Measurements from ENCODE around the gene GAS2. TPM values are rescaled to one million over a fixed set of nuclear protein-coding genes. Genes with fewer than 3 reads are reported as not detected.

The GAS2 gene
- total and polyA plus RNA-seq, 12 donors = 1.5 to 21.7 (median 12.5) TPM

- H3K4me3 ChIP-seq = no peak overlapping the region
- H3K4me1 ChIP-seq = peaks cover 0 to 12% (median 0%) of the 10 kb centered on the region in 9 donors
- DNase-seq (no peak), ATAC-seq (no peak)
- intact Hi-C loops (cut with DNase I) = loop anchor here in 3 of 10 donors (5.0 to 10.0 kb wide), 3 partner anchors 60 to 400 kb away; partner anchors contain the start of gene FANCF (in 1 of the 3)
- TF ChIP-seq CTCF (IDR thresholded peaks at IDR 0.05) = no peak
- H3K27me3 ChIP-seq = no peaks in the 10 kb centered on the region
- no peaks in the 10 kb centered on the region for H3K9me3 ChIP-seq
- 88 to 94% methylated on average over 2 of the region's 2 CpGs for WGBS, 2 donors
- H3K36me3 ChIP-seq = no peaks in the 10 kb centered on the region
- H3K27ac ChIP-seq = no peak overlapping the region
Observed at GRCh38 chr11:22732588-22732987, 66.2 kb downstream of the GAS2 start.

GRCh38 chr11:22733475-22734248, 67.3 kb downstream of the GAS2 start:
- WGBS, 2 donors = 74 to 81% methylated on average over 1 of the region's 1 CpG
- H3K36me3 ChIP-seq = no peaks in the 10 kb centered on the region
- no peak for TF ChIP-seq CTCF (IDR thresholded peaks at IDR 0.05)
- peak overlapping the region in 2 of 10 donors; percentile 22 to 49 for H3K27ac ChIP-seq
- peak in 1 of 8 donors; percentile 70 for ATAC-seq
- DNase-seq = no peak
- H3K4me1 ChIP-seq = peaks cover 0 to 12% (median 0%) of the 10 kb centered on the region in 9 donors
- H3K4me3 ChIP-seq = no peak overlapping the region
- intact Hi-C loops (cut with DNase I) = loop anchor here in 3 of 10 donors (5.0 to 10.0 kb wide), 3 partner anchors 61 to 401 kb away; partner anchors contain the start of gene FANCF (in 1 of the 3)
- no peaks in the 10 kb centered on the region for H3K9me3 ChIP-seq
- no peaks in the 10 kb centered on the region for H3K27me3 ChIP-seq

- no peak for ATAC-seq
- H3K27me3 ChIP-seq = no peaks in the 10 kb centered on the region
- WGBS, 2 donors = 88 to 96% methylated on average over 2 of the region's 2 CpGs
- no peak for DNase-seq
- intact Hi-C loops (cut with DNase I) = loop anchor here in 3 of 10 donors (5.0 to 10.0 kb wide), 3 partner anchors 62 to 402 kb away; partner anchors contain the start of gene FANCF (in 1 of the 3)
- no peaks in the 10 kb centered on the region for H3K36me3 ChIP-seq
- no peak overlapping the region for H3K4me3 ChIP-seq
- peaks cover 0 to 12% (median 0%) of the 10 kb centered on the region in 9 donors for H3K4me1 ChIP-seq
- TF ChIP-seq CTCF (IDR thresholded peaks at IDR 0.05) = no peak
- H3K27ac ChIP-seq = no peak overlapping the region
- no peaks in the 10 kb centered on the region for H3K9me3 ChIP-seq
Observed at GRCh38 chr11:22734628-22735345, 68.4 kb downstream of the GAS2 start.

- H3K9me3 ChIP-seq = no peaks in the 10 kb centered on the region
- no peak for TF ChIP-seq CTCF (IDR thresholded peaks at IDR 0.05)
- H3K4me3 ChIP-seq = no peak overlapping the region
- H3K27ac ChIP-seq = no peak overlapping the region
- WGBS, 2 donors = 59 to 66% methylated on average over 2 of the region's 2 CpGs
- H3K4me1 ChIP-seq = no peaks in the 10 kb centered on the region
- intact Hi-C loops (cut with DNase I) = no loop called here
- no peak for ATAC-seq
- no peak for DNase-seq
- H3K27me3 ChIP-seq = no peaks in the 10 kb centered on the region
- H3K36me3 ChIP-seq = no peaks in the 10 kb centered on the region
Observed at GRCh38 chr11:22742157-22742613, 75.8 kb downstream of the GAS2 start.
